Measurements from ENCODE around the gene IRX6.

- TF ChIP-seq CTCF (conservative IDR thresholded peaks at IDR 0.05; ENCODE audit: low read depth in 2 of 2) (no peak), REST (IDR thresholded peaks at IDR 0.05; ENCODE audit: unreplicated experiment) (no peak), ZNF114 (CRISPR knock-in tag; IDR thresholded peaks at IDR 0.05) (no peak), ZNF331 (CRISPR knock-in tag; IDR thresholded peaks at IDR 0.05; ENCODE audit: low read depth) (no peak), EZH2 (IDR thresholded peaks at IDR 0.05; ENCODE audit: low read depth, unreplicated experiment) (no peak), POLR2AphosphoS5 (IDR thresholded peaks at IDR 0.05; ENCODE audit: low read depth) (no peak), CREB1 (CRISPR knock-in tag; IDR thresholded peaks at IDR 0.05; ENCODE audit: low read depth) (no peak), JUNB (IDR thresholded peaks at IDR 0.05; ENCODE audit: unreplicated experiment) (no peak), ETS1 (IDR thresholded peaks at IDR 0.05) (no peak), EZH2phosphoT487 (IDR thresholded peaks at IDR 0.05; ENCODE audit: unreplicated experiment) (no peak), NANOG (IDR thresholded peaks at IDR 0.05; ENCODE audit: borderline replicate concordance) (no peak), STAT1 (IDR thresholded peaks at IDR 0.05; ENCODE audit: unreplicated experiment) (no peak), ZNF462 (CRISPR knock-in tag; IDR thresholded peaks at IDR 0.05) (no peak)
Measured at GRCh38 chr16:55292491-55292890, 31.5 kb upstream of the IRX6 start.

Measured in GM23338 (cell line).